Tibial artery (tissue), 4 donors: ENCODE results near the gene FARP1.

ENCODE experiments used
- DNase-seq, 2 donors: peaks; one replicate each; pipeline ENCODE4 v3.0.0-alpha.2; 2019
- H3K27ac ChIP-seq, 2 donors: fragments of 200-600 bp; sonication (generic) in 1 of 2; 1 replicate in 1 of 2; 2 replicates in 1 of 2; pipeline ENCODE4 v1.5.1; 2018 to 2019; ENCODE audit warnings: mild to moderate bottlenecking in 1 of 2
- H3K27me3 ChIP-seq, 2 donors: fragments of 200-600 bp; sonication (generic) in 1 of 2; one replicate each; pipeline versions ENCODE4 v1.5.1 to v1.6.0; 2016 to 2019
- H3K36me3 ChIP-seq, 3 donors: fragments of 200-600 bp; sonication (generic) in 2 of 3; one replicate each; pipeline ENCODE4 v1.5.1; 2016 to 2019; ENCODE audit warnings: mild to moderate bottlenecking in 2 of 3
- H3K4me1 ChIP-seq, 4 donors: fragments of 200-600 bp; sonication (generic) in 2 of 4; 1 replicate in 3 of 4; 2 replicates in 1 of 4; pipeline ENCODE4 v1.5.1; 2016 to 2019
- H3K4me3 ChIP-seq, 2 donors: fragments of 200-600 bp; sonication (generic) in 1 of 2; 1 replicate in 1 of 2; 2 replicates in 1 of 2; pipeline ENCODE4 v1.5.1; 2018 to 2019; ENCODE audit warnings: mild to moderate bottlenecking in 2 of 2
- H3K9me3 ChIP-seq, 3 donors: fragments of 200-600 bp; sonication (generic) in 1 of 3; one replicate each; pipeline ENCODE4 v1.5.1; 2016 to 2019
- intact Hi-C: fragments of 100-400 bp; cut with DNase I; formaldehyde crosslinking; loops from one replicate; pipeline ENCODE4 v1.15.0; 2023; ENCODE audit warnings: low total_unique reads
- TF ChIP-seq, protein P1 (sequence below), 2 experiments: fragments of 200-600 bp in 1 of 2; fragments of 450-650 bp in 1 of 2; IDR thresholded peaks; one replicate each; pipeline ENCODE4 v1.5.1; 2017 to 2019; ENCODE audit warnings: antibody characterized with exemption in 2 of 2, mild to moderate bottlenecking in 1 of 2, moderate library complexity in 1 of 2

The FARP1 gene

DNA sequence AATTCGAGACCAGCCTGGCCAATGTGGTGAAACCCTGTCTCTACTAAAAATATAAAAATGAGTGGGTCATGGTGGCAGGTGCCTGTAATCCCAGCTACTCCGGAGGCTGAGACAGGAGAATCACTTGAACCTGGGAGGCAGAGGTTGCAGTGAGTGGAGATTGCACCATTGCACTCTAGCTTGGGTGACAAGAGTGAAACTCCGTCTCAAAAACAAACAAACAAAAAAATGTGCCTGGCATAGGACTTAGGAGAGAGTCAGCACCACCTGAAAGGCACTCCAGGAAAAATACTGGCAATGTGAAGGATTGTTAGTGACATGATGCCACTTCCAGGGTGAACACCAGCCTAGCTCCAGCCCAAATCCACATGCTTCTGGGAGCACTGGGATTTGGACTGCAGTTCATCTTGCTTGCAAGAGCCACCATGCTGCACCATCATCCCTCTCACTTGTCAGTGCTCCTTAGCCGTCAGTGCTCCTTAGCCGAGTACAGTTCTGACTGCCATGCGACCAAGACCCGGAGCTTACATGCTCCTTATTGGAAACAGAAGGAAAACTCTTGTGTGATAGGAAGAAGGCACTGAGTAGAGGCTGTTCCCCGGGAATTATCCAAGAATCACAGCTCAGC is 179.3 kb downstream of the FARP1 start:
- Histone ChIP-seq H3K4me3 (no peak overlapping the region), H3K36me3 (no peaks in the 10 kb centered on the region), H3K27ac (no peak overlapping the region), H3K9me3 (no peaks in the 10 kb centered on the region), H3K4me1 (no peaks in the 10 kb centered on the region), H3K27me3 (no peaks in the 10 kb centered on the region)
- intact Hi-C loops, result no loop called here
- TF ChIP-seq, protein P1, sequence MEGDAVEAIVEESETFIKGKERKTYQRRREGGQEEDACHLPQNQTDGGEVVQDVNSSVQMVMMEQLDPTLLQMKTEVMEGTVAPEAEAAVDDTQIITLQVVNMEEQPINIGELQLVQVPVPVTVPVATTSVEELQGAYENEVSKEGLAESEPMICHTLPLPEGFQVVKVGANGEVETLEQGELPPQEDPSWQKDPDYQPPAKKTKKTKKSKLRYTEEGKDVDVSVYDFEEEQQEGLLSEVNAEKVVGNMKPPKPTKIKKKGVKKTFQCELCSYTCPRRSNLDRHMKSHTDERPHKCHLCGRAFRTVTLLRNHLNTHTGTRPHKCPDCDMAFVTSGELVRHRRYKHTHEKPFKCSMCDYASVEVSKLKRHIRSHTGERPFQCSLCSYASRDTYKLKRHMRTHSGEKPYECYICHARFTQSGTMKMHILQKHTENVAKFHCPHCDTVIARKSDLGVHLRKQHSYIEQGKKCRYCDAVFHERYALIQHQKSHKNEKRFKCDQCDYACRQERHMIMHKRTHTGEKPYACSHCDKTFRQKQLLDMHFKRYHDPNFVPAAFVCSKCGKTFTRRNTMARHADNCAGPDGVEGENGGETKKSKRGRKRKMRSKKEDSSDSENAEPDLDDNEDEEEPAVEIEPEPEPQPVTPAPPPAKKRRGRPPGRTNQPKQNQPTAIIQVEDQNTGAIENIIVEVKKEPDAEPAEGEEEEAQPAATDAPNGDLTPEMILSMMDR (IDR thresholded peaks at IDR 0.05), result no peak
- DNase-seq, result no peak

DNA sequence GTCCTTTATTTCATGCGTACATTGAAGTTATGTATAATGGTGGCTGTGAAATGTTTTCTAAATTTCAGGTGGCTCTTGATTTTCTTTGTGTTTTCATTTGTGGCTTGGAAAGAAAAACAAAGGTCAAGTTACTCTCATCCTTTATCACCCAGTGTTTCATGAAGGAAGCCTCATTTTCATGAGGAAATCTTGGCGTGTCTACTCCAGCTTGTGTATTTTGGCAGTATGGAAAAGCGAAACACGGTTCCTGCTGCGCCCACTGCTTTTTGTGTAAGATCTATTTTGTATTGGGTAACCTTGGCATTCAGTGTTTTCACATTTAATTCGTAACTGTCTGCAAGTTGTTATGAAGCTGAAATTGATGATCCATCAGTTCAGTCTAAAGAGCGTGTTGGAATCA is 181.2 kb downstream of the FARP1 start:
- Histone ChIP-seq H3K4me1 (peaks cover 0 to 6% (median 0%) of the 10 kb centered on the region in 4 donors), H3K9me3 (no peaks in the 10 kb centered on the region), H3K27ac (no peak overlapping the region), H3K4me3 (no peak overlapping the region), H3K36me3 (no peaks in the 10 kb centered on the region), H3K27me3 (no peaks in the 10 kb centered on the region)
- intact Hi-C loops, result no loop called here
- DNase-seq, result peak in 1 of 2 donors; percentile 60
- TF ChIP-seq, protein P1 (IDR thresholded peaks at IDR 0.05), result no peak

DNA sequence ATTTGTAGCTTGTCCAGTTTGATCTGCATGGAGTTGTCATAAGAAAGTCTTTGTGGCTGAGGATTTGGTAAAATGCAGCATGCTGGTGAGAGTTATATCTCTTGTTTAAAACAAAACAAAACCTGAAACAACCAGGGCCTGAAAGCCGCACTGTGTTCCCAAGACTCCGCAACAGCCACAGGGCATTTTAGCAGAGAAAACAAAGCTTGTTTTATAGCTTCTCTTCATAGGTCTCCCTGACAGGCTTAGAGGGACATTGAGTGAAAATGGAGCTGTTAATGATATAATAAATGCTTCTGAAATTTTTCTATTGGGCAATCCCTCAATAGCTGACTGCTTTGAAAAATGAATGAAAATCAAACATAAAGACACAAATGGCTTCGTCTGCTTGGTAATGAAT is 182.8 kb downstream of the FARP1 start:
- intact Hi-C loops, result no loop called here
- H3K27ac ChIP-seq, result no peak overlapping the region

DNA sequence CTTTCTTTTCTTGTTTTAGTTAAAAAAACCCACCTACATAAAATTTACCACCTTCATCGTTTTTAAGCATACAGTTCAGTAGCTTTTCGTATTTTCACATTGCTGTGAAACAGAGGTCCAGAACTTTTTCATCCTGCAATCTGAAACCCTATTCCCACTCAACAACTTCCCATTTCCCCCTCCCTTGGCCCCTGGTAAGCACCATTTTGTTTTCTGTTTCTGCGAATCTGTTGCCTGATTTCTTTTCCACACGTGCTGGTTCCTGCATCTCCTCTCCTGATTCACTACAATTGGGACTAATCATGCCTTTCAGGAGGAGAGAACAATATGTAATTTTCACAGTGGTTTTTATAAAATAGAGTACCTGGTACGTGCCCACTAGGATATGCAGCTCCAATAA is 183.4 kb downstream of the FARP1 start:
- H3K27ac ChIP-seq, result no peak overlapping the region
- intact Hi-C loops, result no loop called here
- no peak for DNase-seq
- TF ChIP-seq, protein P1 (IDR thresholded peaks at IDR 0.05), result no peak
- H3K4me1 ChIP-seq, result peaks cover 0 to 6% (median 0%) of the 10 kb centered on the region in 4 donors
- no peaks in the 10 kb centered on the region for H3K9me3 ChIP-seq
- H3K27me3 ChIP-seq, result no peaks in the 10 kb centered on the region
- no peak overlapping the region for H3K4me3 ChIP-seq
- no peaks in the 10 kb centered on the region for H3K36me3 ChIP-seq

More for the DNA sequence above, 182.8 kb downstream of the FARP1 start:
- Histone ChIP-seq H3K4me1 (peaks cover 0 to 6% (median 0%) of the 10 kb centered on the region in 4 donors), H3K36me3 (no peaks in the 10 kb centered on the region), H3K27me3 (no peaks in the 10 kb centered on the region), H3K4me3 (no peak overlapping the region), H3K9me3 (no peaks in the 10 kb centered on the region)
- TF ChIP-seq, protein P1 (IDR thresholded peaks at IDR 0.05), result no peak
- DNase-seq, result no peak

DNA sequence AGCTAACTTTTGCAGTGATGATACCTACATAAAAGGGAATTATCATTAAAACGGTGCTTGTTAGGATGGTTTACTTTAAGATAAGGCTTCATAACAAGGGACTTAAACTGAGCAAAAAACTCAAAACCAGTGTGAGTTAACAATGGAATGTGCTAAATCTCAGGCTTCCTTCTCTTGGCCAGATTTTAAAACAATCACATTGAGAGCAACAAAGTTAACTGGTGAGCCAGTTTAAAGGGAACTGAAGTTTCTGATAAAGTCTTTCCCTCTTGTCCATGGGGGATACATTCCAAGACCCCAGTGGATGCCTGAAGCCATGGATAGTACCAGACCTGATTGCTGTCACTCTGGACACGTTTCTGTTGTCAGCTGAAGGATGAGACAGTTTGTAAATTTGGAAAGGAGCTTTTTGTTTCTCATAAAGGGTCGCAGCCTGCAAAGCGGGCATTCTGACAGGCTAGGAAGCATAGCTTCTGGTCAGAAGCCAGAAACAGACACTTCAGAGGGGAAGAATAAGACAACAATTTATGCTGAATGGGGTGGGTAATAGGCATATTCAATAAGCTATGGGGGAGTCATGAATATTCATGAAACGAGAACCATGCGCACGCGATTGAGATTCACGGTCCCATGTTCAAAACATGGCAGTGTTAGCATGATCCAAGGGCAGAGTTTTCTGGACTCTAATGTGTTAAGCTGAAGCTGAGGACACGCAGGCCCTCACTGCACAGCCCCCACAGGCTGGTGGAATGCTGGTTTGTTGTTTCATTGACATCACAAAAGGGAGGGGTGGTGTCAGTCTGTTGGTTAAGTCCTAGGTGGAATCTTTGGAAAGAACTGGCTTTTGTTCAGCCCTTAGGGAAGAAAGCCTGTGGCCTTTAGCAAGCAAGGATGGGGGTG is 184.7 kb downstream of the FARP1 start:
- Histone ChIP-seq H3K4me3 (no peak overlapping the region), H3K36me3 (no peaks in the 10 kb centered on the region), H3K27ac (no peak overlapping the region), H3K27me3 (no peaks in the 10 kb centered on the region), H3K4me1 (peaks cover 0 to 6% (median 0%) of the 10 kb centered on the region in 4 donors), H3K9me3 (no peaks in the 10 kb centered on the region)
- no peak for DNase-seq
- intact Hi-C loops, result no loop called here
- TF ChIP-seq, protein P1 (IDR thresholded peaks at IDR 0.05), result no peak
